IMR-90 (cell line): ENCODE data around the gene HOXA3. TPM values are rescaled to one million over a fixed set of nuclear protein-coding genes. Genes with fewer than 3 reads are reported as not detected.
A peak's percentile ranks its signal among the peaks of the same experiment; 100 is the strongest.

ENCODE experiments used
- ATAC-seq: fragments of 200-7000 bp; cut with Tn5 transposase; 2 replicates; pipeline ENCODE4 v1.9.1; 2020; ENCODE audit warnings: low read depth, mild to moderate bottlenecking, moderate library complexity
- BruUV-seq: library from RNA; stranded (reverse); fragments of 400-500 nt; replicated peaks from 2 replicates; lab custom pipeline; 2021; lab: Mats Ljungman, UMichigan
- CTCF ChIA-PET: fragments of 300-600 bp; formaldehyde crosslinking; extraction: SDS; loops from one replicate; lab custom pipeline; 2021; ENCODE audit warnings: antibody characterized with exemption; lab: Yijun Ruan, JAX
- POLR2A ChIA-PET: fragments of 300-600 bp; sonication (Branson Sonifier 250); formaldehyde crosslinking; loops from one replicate; lab custom pipeline; 2022; ENCODE audit warnings: antibody characterized with exemption; ENCODE audit not compliant: unreplicated experiment; lab: Charles Lee
- DNase-seq: peaks from one replicate; pipeline ENCODE4 v3.0.0; 2013
- H2AFZ ChIP-seq: replicated peaks from 2 replicates; pipeline ENCODE3; 2013; ENCODE audit warnings: low read length, mild to moderate bottlenecking; ENCODE audit not compliant: poor library complexity
- H2AK5ac ChIP-seq: 2 replicates; pipeline ENCODE4 v1.6.1; 2013; ENCODE audit warnings: low read depth, low read length, inconsistent platforms
- H2AK9ac ChIP-seq: replicated peaks from 2 replicates; pipeline ENCODE3; 2013; ENCODE audit warnings: mild to moderate bottlenecking, low read depth, low read length, moderate library complexity; ENCODE audit not compliant: poor library complexity
- H2BK120ac ChIP-seq: 2 replicates; pipeline ENCODE4 v1.6.1; 2013; ENCODE audit warnings: low read depth, low read length, inconsistent platforms
- H2BK15ac ChIP-seq: 3 replicates; pipeline ENCODE4 v1.6.1; 2013; ENCODE audit warnings: low read depth, low read length, inconsistent platforms
- H2BK20ac ChIP-seq: 2 replicates; pipeline ENCODE4 v1.6.1; 2013; ENCODE audit warnings: low read depth, mild to moderate bottlenecking, inconsistent platforms, low read length, moderate library complexity
- H2BK5ac ChIP-seq: 2 replicates; pipeline ENCODE4 v1.6.1; 2013; ENCODE audit warnings: mild to moderate bottlenecking, low read depth, low read length, inconsistent platforms; ENCODE audit not compliant: poor library complexity, severe bottlenecking
- H3K14ac ChIP-seq: replicated peaks from 2 replicates; pipeline ENCODE4 v1.6.1; 2013; ENCODE audit warnings: low read depth, low read length, inconsistent platforms
- H3K18ac ChIP-seq: 2 replicates; pipeline ENCODE4 v1.6.1; 2013; ENCODE audit warnings: low read depth, low read length, control low read depth
- H3K23ac ChIP-seq: 2 replicates; pipeline ENCODE4 v1.6.1; 2013; ENCODE audit warnings: low read depth, low read length, inconsistent platforms
- H3K27ac ChIP-seq: 2 replicates; pipeline ENCODE4 v1.5.1; 2013; ENCODE audit warnings: mild to moderate bottlenecking, control low read depth, low read length; ENCODE audit not compliant: insufficient read depth
- H3K27me3 ChIP-seq: 2 replicates; pipeline ENCODE4 v1.6.1; 2013; ENCODE audit warnings: low read length; ENCODE audit not compliant: control insufficient read depth, insufficient read depth
- H3K36me3 ChIP-seq: 2 replicates; pipeline ENCODE4 v1.6.1; 2013; ENCODE audit warnings: low read length, mixed read lengths; ENCODE audit not compliant: control insufficient read depth, insufficient read depth
- H3K4ac ChIP-seq: 2 replicates; pipeline ENCODE4 v1.6.1; 2013; ENCODE audit warnings: low read depth, low read length, inconsistent platforms
- H3K4me1 ChIP-seq: 2 replicates; pipeline ENCODE4 v1.6.1; 2013; ENCODE audit warnings: low read length, mixed read lengths; ENCODE audit not compliant: control insufficient read depth, insufficient read depth
- H3K4me2 ChIP-seq: 2 replicates; pipeline ENCODE4 v1.6.1; 2013; ENCODE audit warnings: low read depth, mild to moderate bottlenecking, control low read depth, low read length, moderate library complexity
- H3K4me3 ChIP-seq: 2 replicates; pipeline ENCODE4 v1.5.1; 2013; ENCODE audit warnings: low read depth, mild to moderate bottlenecking, control low read depth, low read length, moderate library complexity; ENCODE audit not compliant: insufficient read depth
- H3K56ac ChIP-seq: 2 replicates; pipeline ENCODE4 v1.6.1; 2013; ENCODE audit warnings: low read length, inconsistent platforms; ENCODE audit not compliant: insufficient read depth; ENCODE audit errors: extremely low read depth
- H3K79me1 ChIP-seq, 2 experiments: 2 replicates each; pipeline ENCODE4 v1.6.1; 2013; ENCODE audit warnings: low read length in 2 of 2, inconsistent platforms in 1 of 2, low read depth in 1 of 2
- H3K9ac ChIP-seq: 2 replicates; pipeline ENCODE4 v1.6.1; 2013; ENCODE audit warnings: low read depth, low read length, control low read depth
- H3K9me1 ChIP-seq: 2 replicates; pipeline ENCODE4 v1.6.1; 2013; ENCODE audit warnings: low read length, inconsistent platforms; ENCODE audit not compliant: insufficient read depth
- H3K9me3 ChIP-seq: 2 replicates; pipeline ENCODE4 v1.6.1; 2013; ENCODE audit warnings: low read length; ENCODE audit not compliant: control insufficient read depth, insufficient read depth
- H4K20me1 ChIP-seq: 2 replicates; pipeline ENCODE4 v1.6.1; 2013; ENCODE audit warnings: low read length, inconsistent platforms; ENCODE audit not compliant: insufficient read depth
- H4K5ac ChIP-seq: 2 replicates; pipeline ENCODE4 v1.6.1; 2013; ENCODE audit warnings: mild to moderate bottlenecking, low read depth, low read length, control low read depth
- H4K8ac ChIP-seq, 2 experiments: 2 replicates each; pipeline ENCODE4 v1.6.1; 2013; ENCODE audit warnings: low read depth in 2 of 2, low read length in 2 of 2, control low read depth in 1 of 2, inconsistent platforms in 1 of 2
- H4K91ac ChIP-seq: 2 replicates; pipeline ENCODE4 v1.6.1; 2013; ENCODE audit warnings: low read depth, low read length, inconsistent platforms; ENCODE audit not compliant: insufficient read depth
- CEBPB ChIP-seq: IDR thresholded peaks from 2 replicates; pipeline ENCODE4 v1.6.1; 2012; ENCODE audit warnings: low read depth, low read length, improper control_type of control experiment
- CHD1 ChIP-seq: IDR thresholded peaks from 2 replicates; pipeline ENCODE4 v1.6.1; 2012; ENCODE audit warnings: low read depth, low read length, improper control_type of control experiment
- FOS ChIP-seq: fragments of 150-350 bp; IDR thresholded peaks from 2 replicates; pipeline ENCODE4 v1.6.1; 2016; ENCODE audit warnings: low read depth, low read length
- MAZ ChIP-seq: IDR thresholded peaks from 2 replicates; pipeline ENCODE4 v1.6.1; 2012; ENCODE audit warnings: low read depth, mild to moderate bottlenecking, low read length, improper control_type of control experiment, moderate library complexity, borderline replicate concordance
- RAD21 ChIP-seq: IDR thresholded peaks from 2 replicates; pipeline ENCODE4 v1.6.1; 2012; ENCODE audit warnings: low read length, improper control_type of control experiment
- SMC3 ChIP-seq: fragments of 150-350 bp; IDR thresholded peaks from 2 replicates; pipeline ENCODE4 v1.6.1; 2016; ENCODE audit warnings: low read depth, mild to moderate bottlenecking, antibody characterized with exemption, low read length, moderate library complexity
- WGBS, 2 experiments: methylation state at CpG; one replicate each; pipeline versions ENCODE4 v1.1.5 to v1.1.7; 2013; ENCODE audit warnings: missing lambda C conversion rate in 2 of 2; ENCODE audit not compliant: insufficient read length in 1 of 2; ENCODE audit errors: extremely low coverage in 2 of 2; 5-methylcytosine and 5-hydroxymethylcytosine counted together
- dilution Hi-C: fragments of 300-500 bp; cut with HindIII; formaldehyde crosslinking; loops from one replicate; pipeline ENCODE4 v1.14.3; 2018; ENCODE audit warnings: low sequenced_read_pairs; ENCODE audit not compliant: unreplicated experiment
- in situ Hi-C: fragments of 300-500 bp; cut with MboI; formaldehyde crosslinking; loops from 3 replicates; pipeline ENCODE4 v1.14.3; 2019; ENCODE audit warnings: low sequenced_read_pairs, inconsistent platforms, mixed read lengths
- intact Hi-C: fragments of 100-400 bp; cut with micrococcal nuclease; formaldehyde crosslinking; loops from 2 replicates; pipeline ENCODE4 v1.10.0; 2022
- polyA plus RNA-seq, 3 experiments: library from polyadenylated mRNA; depleted of rRNA; stranded (reverse); fragments of >200 nt; gene quantifications; 2 replicates each; pipeline ENCODE4 v1.2.3, GENCODE V29; 2012; ENCODE audit warnings: low replicate concordance in 1 of 3
- total RNA-seq: library from RNA; depleted of rRNA; stranded (reverse); fragments of >200 nt; gene quantifications from 2 replicates; pipeline ENCODE4 v1.2.3, GENCODE V29; 2012
- TF ChIP-seq, protein P1 (sequence below): fragments of 150-350 bp; IDR thresholded peaks from 2 replicates; pipeline ENCODE4 v1.6.1; 2017; ENCODE audit warnings: mild to moderate bottlenecking, antibody characterized with exemption, low read length, low read depth
- TF ChIP-seq, protein P2 (sequence below): conservative IDR thresholded peaks from 2 replicates; pipeline ENCODE4 v1.5.1; 2012; ENCODE audit warnings: mild to moderate bottlenecking, low read depth, low read length, improper control_type of control experiment
- TF ChIP-seq, protein P3 (sequence below): fragments of 150-350 bp; IDR thresholded peaks from 2 replicates; pipeline ENCODE4 v1.6.1; 2016; ENCODE audit warnings: low read depth, mild to moderate bottlenecking, low read length, moderate library complexity, borderline replicate concordance

The HOXA3 gene
- total and polyA plus RNA-seq, 2 of the 4 experiments (the other 2 are of a cell fraction): 0.90 to 5.4 TPM

DNA sequence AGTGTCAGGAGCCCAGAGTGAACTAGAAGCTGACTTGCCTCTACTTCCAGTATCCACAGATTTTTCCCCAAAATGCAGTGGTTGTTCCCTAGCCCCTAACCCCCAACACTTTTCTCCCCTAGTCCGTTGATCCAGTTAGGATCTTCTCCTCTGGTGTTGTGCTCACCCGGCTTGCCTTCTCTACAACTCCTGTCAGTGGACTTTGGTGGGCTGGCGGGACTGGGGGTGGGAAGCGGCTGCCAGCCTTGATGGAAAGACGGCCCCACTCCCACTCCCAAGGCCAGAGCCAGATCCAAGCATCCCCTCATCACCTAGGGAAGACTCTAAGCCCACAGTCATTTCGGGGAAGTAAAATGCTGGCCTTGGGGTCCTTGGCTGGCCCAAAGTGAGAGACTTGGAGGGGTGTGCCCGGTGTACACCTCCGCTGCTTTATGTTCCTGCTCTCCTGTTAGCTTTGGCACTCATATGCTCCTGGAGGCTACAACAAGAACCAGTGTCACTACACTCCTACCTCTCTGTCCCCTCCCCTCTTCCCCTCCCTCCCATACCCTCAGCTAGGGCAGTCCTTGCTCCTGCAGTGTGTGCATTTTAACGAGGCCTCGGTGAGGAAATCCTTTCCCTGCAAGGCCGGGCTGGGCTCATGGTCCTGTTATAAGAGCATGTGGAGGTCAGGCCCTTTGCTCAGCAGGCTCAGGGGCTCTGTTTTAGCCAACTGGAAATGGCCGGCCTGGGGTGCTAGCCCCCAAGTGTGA lies 22.7 kb upstream of the HOXA3 start (continued):
- no peak for TF ChIP-seq RAD21

DNA sequence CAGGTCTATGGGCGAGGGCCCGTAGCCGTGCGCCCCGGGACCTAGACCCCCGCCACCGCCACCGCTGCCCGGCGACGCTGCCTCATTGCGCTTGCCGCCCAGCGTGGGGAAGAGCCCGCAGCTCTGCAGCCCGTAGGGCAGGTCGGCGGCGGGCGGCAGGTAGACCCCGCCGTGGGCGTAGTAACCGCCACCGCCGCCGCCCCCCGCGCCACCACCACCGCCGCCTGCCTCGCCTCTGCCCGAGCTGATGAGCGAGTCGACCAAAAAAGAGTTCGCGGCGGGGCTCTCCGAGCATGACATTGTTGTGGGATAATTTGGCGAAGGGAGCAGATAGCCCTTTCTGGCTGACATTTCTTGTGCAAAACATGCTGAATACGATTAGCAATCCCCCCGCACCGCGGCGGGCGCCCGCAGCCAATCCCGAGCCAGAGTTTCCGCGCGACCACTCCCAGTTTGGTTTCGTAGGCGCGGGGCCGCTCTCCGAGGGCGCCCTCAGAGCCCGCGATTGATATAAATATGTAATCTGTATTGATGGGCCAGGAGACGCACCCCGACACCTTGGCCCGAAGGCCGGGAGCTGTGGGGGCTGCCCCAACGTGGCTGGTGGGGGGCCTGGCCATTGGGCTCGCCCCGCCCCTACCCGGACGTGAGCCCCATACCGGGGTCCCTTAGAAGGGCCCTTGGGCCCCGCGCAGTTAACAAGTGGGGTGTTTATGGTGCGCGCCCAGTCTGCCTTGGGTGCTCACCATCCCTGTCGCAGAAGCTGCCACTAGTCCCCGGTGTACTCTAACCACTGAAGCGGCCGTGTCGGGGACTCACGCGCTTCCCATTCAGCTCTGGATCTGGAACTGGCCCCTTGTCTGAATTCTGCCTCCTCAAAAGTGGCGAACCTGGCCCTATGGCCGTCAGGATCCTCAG lies 21.8 kb upstream of the HOXA3 start, which contains the start of gene HOXA10:
HOXA10 (minus strand) TSS at position 365 of the 918 bp plus-strand sequence; CDS start at position 351, 14 bp downstream.
- in situ Hi-C loops: no loop called here
- no TSS peak for BruUV-seq
- no peak within 1 kb of the TSS for H3K56ac ChIP-seq
- TF ChIP-seq FOS: no peak
- TF ChIP-seq SMC3: no peak
- TF ChIP-seq, protein P1, sequence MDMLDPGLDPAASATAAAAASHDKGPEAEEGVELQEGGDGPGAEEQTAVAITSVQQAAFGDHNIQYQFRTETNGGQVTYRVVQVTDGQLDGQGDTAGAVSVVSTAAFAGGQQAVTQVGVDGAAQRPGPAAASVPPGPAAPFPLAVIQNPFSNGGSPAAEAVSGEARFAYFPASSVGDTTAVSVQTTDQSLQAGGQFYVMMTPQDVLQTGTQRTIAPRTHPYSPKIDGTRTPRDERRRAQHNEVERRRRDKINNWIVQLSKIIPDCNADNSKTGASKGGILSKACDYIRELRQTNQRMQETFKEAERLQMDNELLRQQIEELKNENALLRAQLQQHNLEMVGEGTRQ: no peak
- TF ChIP-seq, protein P2, sequence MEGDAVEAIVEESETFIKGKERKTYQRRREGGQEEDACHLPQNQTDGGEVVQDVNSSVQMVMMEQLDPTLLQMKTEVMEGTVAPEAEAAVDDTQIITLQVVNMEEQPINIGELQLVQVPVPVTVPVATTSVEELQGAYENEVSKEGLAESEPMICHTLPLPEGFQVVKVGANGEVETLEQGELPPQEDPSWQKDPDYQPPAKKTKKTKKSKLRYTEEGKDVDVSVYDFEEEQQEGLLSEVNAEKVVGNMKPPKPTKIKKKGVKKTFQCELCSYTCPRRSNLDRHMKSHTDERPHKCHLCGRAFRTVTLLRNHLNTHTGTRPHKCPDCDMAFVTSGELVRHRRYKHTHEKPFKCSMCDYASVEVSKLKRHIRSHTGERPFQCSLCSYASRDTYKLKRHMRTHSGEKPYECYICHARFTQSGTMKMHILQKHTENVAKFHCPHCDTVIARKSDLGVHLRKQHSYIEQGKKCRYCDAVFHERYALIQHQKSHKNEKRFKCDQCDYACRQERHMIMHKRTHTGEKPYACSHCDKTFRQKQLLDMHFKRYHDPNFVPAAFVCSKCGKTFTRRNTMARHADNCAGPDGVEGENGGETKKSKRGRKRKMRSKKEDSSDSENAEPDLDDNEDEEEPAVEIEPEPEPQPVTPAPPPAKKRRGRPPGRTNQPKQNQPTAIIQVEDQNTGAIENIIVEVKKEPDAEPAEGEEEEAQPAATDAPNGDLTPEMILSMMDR: no peak
- TF ChIP-seq CHD1: no peak
- TF ChIP-seq, protein P3, sequence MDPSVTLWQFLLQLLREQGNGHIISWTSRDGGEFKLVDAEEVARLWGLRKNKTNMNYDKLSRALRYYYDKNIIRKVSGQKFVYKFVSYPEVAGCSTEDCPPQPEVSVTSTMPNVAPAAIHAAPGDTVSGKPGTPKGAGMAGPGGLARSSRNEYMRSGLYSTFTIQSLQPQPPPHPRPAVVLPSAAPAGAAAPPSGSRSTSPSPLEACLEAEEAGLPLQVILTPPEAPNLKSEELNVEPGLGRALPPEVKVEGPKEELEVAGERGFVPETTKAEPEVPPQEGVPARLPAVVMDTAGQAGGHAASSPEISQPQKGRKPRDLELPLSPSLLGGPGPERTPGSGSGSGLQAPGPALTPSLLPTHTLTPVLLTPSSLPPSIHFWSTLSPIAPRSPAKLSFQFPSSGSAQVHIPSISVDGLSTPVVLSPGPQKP: no peak
- TF ChIP-seq CEBPB: no peak
- no peak for TF ChIP-seq MAZ
- TF ChIP-seq RAD21: no peak

More for the DNA sequence above, 21.8 kb upstream of the HOXA3 start, which contains the start of gene HOXA10:
- Histone ChIP-seq H4K91ac (no peak within 1 kb of the TSS), H3K27ac (no peak within 1 kb of the TSS), H3K18ac (no peak within 1 kb of the TSS), H2BK15ac (no peak within 1 kb of the TSS), H4K5ac (no peak within 1 kb of the TSS), H3K9me3 (peaks cover 7% of the 10 kb centered on the region; the same call in 1 of the 2 replicates), H3K27me3 (peaks cover 88% of the 10 kb centered on the region), H3K4me2 (peak within 1 kb of the TSS; percentile 46), H3K36me3 (no peaks in the 10 kb centered on the region), H3K79me1 (no peaks in the 10 kb centered on the region), H2AK5ac (no peak within 1 kb of the TSS), H2AFZ (peak within 1 kb of the TSS; percentile 54), H4K8ac (no peak within 1 kb of the TSS), H3K4me3 (peak within 1 kb of the TSS; percentile 38), H4K20me1 (peaks cover 19% of the 10 kb centered on the region; the same call in 1 of the 2 replicates), H3K4ac (no peak within 1 kb of the TSS), H2BK120ac (no peak within 1 kb of the TSS), H3K9ac (no peak within 1 kb of the TSS), H3K14ac (no peak within 1 kb of the TSS), H3K9me1 (no peaks in the 10 kb centered on the region), H2BK5ac (no peak within 1 kb of the TSS), H3K23ac (no peak within 1 kb of the TSS; the same call in 1 of the 2 replicates), H3K4me1 (no peaks in the 10 kb centered on the region), H2BK20ac (no peak within 1 kb of the TSS), H2AK9ac (no peak within 1 kb of the TSS)
- no peak for DNase-seq
- ChIA-PET POLR2A (interaction anchor here (0.5 kb wide), 1 partner anchor 1820 kb away, joined by 3 read pairs; no protein-coding TSS in a partner anchor), CTCF (no interaction called here)
- 4% methylated on average over 19 of the region's 82 CpGs; no CpG with 5 or more reads in 1 of the 2 experiments for WGBS, 2 experiments
- dilution Hi-C loops: no loop called here
- no peak for ATAC-seq
- intact Hi-C loops: no loop called here
